ENCODE data around the gene PNMA6F.
"Not testable (repeated sequence)": the region's sequence is repeated elsewhere in the genome, so short reads cannot be mapped to it uniquely, and the experiment has no call there.

PNMA6F gene

DNA sequence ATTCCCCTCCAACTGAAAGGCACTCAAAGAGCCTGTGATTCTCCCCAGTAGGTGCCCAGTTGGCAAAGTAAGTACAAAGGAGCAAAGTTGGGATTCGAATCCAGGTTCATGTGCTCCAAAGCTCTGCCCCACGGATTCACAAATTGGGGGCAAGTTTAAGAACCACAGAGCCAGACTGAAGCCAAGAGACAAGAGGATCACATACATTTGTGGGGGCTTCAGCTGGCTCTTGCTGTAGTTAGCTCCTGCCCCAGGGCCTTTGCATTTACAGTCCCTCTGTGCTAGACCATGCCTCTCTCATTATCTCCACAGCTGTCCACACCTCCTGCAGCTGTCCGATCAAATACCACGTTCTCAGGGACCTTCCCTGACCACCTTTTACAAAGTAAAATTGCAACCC is 18.8 kb downstream of the PNMA6F start:
- TF ChIP-seq, protein P1, sequence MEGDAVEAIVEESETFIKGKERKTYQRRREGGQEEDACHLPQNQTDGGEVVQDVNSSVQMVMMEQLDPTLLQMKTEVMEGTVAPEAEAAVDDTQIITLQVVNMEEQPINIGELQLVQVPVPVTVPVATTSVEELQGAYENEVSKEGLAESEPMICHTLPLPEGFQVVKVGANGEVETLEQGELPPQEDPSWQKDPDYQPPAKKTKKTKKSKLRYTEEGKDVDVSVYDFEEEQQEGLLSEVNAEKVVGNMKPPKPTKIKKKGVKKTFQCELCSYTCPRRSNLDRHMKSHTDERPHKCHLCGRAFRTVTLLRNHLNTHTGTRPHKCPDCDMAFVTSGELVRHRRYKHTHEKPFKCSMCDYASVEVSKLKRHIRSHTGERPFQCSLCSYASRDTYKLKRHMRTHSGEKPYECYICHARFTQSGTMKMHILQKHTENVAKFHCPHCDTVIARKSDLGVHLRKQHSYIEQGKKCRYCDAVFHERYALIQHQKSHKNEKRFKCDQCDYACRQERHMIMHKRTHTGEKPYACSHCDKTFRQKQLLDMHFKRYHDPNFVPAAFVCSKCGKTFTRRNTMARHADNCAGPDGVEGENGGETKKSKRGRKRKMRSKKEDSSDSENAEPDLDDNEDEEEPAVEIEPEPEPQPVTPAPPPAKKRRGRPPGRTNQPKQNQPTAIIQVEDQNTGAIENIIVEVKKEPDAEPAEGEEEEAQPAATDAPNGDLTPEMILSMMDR (IDR thresholded peaks at IDR 0.05; ENCODE audit: low read depth, low read length): no peak
- Histone ChIP-seq H3K4me3 (ENCODE audit: low read depth, low read length) (no peak overlapping the region), H3K36me3 (no peaks in the 10 kb centered on the region), H3K27me3 (ENCODE audit: insufficient read depth, low read depth, severe bottlenecking) (peaks cover 93% of the 10 kb centered on the region), H3K9me3 (ENCODE audit: severe bottlenecking) (no peaks in the 10 kb centered on the region), H3K27ac (no peak overlapping the region)
- DNase-seq: no peak

DNA sequence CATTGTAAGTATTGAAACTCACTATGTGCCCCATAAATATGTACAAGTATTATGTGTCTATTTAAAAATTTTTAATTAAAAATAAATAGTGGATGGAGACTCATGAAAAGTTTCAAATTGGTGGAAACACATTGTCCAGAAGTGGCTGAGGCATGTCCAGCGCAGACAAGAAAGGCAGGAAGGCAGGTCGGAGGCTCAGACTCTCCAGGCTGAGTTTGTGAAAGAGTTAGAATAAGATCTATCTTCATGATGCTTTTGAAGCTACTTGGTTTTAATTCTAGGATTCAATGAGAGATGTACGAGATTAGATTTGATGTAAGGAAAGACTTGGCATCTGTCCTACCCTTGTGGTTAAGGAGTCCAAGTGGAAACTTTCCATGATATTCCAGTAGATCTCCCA is 19.8 kb downstream of the PNMA6F start:
- no peaks in the 10 kb centered on the region for H3K36me3 ChIP-seq
- TF ChIP-seq, protein P1 (IDR thresholded peaks at IDR 0.05; ENCODE audit: low read depth, low read length): no peak
- H3K27me3 ChIP-seq (ENCODE audit: insufficient read depth, low read depth, severe bottlenecking): peaks cover 91% of the 10 kb centered on the region
- H3K4me3 ChIP-seq (ENCODE audit: low read depth, low read length): no peak overlapping the region
- DNase-seq: no peak
- no peak overlapping the region for H3K27ac ChIP-seq
- no peaks in the 10 kb centered on the region for H3K9me3 ChIP-seq (ENCODE audit: severe bottlenecking)

DNA sequence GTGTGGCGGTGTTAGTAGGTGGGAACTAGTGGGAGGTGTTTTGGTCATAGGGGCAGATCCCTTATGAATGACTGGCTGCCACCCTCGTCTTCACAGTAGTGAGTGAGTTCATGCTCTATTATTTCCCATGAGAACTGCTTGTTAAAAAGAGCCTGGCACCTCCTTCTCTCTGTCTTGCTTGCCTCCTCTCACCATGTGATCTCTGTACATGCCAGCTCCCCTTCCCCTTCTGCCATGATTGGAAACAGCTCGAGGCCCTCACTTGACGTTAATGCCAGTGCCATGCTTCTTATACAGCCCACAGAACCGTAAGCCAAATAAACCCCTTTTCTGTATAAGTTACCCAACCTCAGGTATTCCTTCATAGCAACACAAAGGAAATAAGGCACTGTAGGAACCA is 21.7 kb downstream of the PNMA6F start:
- Histone ChIP-seq H3K27ac (no peak overlapping the region), H3K27me3 (ENCODE audit: insufficient read depth, low read depth, severe bottlenecking) (peaks cover 88% of the 10 kb centered on the region), H3K36me3 (no peaks in the 10 kb centered on the region), H3K4me3 (ENCODE audit: low read depth, low read length) (no peak overlapping the region), H3K9me3 (ENCODE audit: severe bottlenecking) (no peaks in the 10 kb centered on the region)
- DNase-seq: no peak
- TF ChIP-seq, protein P1 (IDR thresholded peaks at IDR 0.05; ENCODE audit: low read depth, low read length): no peak

DNA sequence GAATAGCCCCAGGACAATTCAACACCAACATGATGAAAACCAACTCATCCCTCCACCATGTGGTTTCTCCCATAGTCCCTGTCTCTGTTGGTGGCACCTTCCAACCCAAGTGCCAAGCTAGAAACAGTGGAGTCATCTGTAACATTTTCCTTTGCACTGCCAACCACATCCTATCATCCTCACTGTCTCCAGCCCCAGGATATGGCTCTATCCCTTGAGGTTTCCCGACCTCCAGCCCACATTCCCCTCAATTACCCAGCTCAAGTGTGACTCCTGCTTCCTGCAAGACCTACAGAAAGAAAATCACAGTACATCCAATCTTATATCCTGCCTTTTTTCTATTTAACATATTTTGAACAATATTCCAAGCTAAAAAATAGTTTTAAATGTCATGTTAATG is 24.2 kb downstream of the PNMA6F start:
- peaks cover 74% of the 10 kb centered on the region for H3K27me3 ChIP-seq (ENCODE audit: insufficient read depth, low read depth, severe bottlenecking)
- TF ChIP-seq, protein P1 (IDR thresholded peaks at IDR 0.05; ENCODE audit: low read depth, low read length): no peak
- DNase-seq: no peak

DNA sequence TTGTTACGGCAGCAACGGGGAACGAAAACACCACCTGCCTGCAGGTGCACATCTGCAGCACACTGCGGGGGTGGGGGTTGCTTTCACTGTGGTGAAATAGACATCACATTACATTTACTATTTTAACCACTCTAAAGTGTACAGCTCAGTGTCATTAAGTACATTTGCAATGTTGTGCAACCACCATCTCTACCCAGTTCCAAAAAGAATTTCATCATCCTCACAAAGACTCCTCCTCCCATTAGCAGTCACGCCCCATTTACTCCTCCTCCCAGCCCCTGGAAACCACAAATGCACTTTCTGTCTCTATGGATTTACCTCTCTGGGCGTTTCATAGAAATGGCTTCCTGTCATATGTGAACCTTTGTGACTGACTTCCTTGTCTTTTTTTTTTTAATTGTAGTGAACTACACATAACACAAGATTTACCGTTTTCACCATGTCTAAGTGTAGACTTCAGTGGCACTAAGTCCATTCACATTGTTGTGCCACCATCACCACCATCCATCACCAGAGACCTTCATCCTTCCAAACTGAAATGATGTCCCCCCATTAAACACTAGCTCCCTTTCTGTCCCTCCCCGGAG is 28.0 kb downstream of the PNMA6F start:
- H3K4me3 ChIP-seq (ENCODE audit: low read depth, low read length); H3K36me3 ChIP-seq; H3K27ac ChIP-seq; H3K9me3 ChIP-seq (ENCODE audit: severe bottlenecking); DNase-seq: not testable (repeated sequence)
- H3K27me3 ChIP-seq (ENCODE audit: insufficient read depth, low read depth, severe bottlenecking): peaks cover 43% of the 10 kb centered on the region

More for the DNA sequence above, 24.2 kb downstream of the PNMA6F start:
- H3K9me3 ChIP-seq (ENCODE audit: severe bottlenecking): peaks cover 2% of the 10 kb centered on the region
- no peak overlapping the region for H3K27ac ChIP-seq
- H3K4me3 ChIP-seq (ENCODE audit: low read depth, low read length): no peak overlapping the region
- no peaks in the 10 kb centered on the region for H3K36me3 ChIP-seq

DNA sequence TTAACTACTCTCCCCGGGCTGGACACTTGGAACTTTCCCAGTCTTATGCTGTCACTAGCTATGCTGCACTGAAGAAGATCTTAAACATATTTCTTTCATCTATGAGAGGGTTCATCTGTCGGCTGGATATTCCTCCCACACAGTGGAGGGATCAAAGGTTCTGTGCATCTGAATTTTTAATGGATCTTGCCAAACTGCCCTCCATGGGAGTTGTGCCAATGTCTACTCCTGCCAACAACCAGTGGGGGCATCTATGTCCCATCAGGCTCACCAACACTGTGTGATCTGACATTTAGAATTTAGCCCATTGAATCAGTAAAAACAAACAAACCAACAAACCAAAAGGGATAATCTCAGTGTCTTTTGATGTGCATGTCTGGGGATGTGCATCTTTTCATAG is 32.8 kb downstream of the PNMA6F start:
- not testable (repeated sequence) for DNase-seq; H3K27me3 ChIP-seq (ENCODE audit: insufficient read depth, low read depth, severe bottlenecking); H3K27ac ChIP-seq; H3K36me3 ChIP-seq; H3K9me3 ChIP-seq (ENCODE audit: severe bottlenecking); H3K4me3 ChIP-seq (ENCODE audit: low read depth, low read length)

DNA sequence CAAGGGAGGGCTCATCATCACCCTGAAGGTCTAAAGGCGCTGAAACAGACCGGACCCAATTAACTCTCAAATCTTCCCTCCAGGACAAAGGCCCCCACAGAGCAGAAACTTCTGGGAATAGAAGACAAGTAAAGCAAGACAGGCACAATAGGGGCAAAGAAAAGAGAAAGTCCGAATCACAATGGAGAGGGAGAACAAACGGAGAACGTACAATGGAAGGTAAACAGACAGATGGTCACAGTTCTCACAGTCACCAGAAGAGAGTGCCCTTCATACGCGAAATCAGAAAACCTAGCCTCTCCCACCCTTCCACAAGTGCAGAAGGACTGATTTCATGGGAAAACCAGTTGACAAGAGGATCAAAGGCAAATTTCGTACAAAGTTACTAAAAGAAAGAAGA is 35.9 kb downstream of the PNMA6F start:
- H3K36me3 ChIP-seq; H3K27me3 ChIP-seq (ENCODE audit: insufficient read depth, low read depth, severe bottlenecking); H3K27ac ChIP-seq; H3K4me3 ChIP-seq (ENCODE audit: low read depth, low read length); H3K9me3 ChIP-seq (ENCODE audit: severe bottlenecking); DNase-seq: not testable (repeated sequence)

DNA sequence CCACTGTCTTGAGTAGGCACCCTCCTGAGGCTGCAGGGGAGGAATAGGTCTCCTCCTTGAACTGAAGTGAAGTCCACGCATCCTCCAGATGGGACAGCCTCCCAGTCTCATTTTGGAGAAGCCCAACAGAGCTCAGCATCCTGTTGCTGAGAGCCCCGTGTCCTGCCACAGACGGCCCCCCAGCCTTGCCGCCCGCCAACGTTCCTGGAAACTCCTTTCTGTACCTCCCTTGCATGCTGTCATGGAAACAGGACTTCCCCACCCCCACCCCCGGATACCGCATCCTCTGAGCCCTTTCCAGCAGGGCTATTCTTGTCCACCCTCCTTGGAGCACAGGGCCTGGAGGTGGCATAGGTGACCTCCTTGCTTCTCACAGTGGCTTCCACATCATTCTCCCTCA is 37.6 kb downstream of the PNMA6F start:
- H3K27ac ChIP-seq; H3K27me3 ChIP-seq (ENCODE audit: insufficient read depth, low read depth, severe bottlenecking); H3K36me3 ChIP-seq; H3K4me3 ChIP-seq (ENCODE audit: low read depth, low read length); H3K9me3 ChIP-seq (ENCODE audit: severe bottlenecking); DNase-seq: not testable (repeated sequence)

DNA sequence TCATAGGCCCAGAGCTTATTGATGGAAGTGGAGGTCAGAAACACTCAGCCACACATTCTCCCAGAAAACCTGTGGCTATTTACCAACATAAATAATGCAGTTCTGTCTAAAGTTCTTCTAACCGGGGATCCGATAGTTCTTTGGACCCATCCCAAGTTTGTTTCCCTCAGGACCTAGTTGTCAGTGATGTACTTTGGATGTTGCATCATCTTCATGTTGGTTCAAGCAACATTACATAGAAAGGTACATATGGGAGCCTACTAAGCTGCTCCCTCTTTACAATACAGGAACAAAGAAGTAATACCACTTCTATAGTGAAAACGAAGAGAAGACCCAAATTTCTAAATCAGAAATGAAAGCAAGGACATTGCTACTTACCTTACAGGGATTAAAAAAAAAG is 39.8 kb downstream of the PNMA6F start:
- H3K4me3 ChIP-seq (ENCODE audit: low read depth, low read length); H3K36me3 ChIP-seq; H3K27ac ChIP-seq; DNase-seq; H3K9me3 ChIP-seq (ENCODE audit: severe bottlenecking); H3K27me3 ChIP-seq (ENCODE audit: insufficient read depth, low read depth, severe bottlenecking): not testable (repeated sequence)

DNA sequence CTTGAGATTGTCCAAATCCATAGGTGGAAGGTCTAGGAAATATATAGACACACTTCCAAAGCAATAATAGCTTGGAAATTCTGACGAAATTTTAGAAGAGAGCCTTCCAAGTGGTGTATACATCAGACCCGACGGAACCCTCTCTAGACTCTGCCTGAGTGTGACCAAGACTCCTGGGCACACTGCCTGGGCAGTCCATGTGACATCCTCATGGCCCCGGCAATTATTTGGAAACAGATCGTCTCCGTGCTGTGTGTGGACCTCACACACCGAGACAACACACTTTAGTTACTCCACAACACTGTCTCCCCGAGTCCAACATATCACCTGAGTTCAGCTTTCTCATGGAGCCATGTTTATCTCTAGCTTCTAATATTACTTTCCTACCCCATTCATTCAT is 42.3 kb downstream of the PNMA6F start:
- H3K27me3 ChIP-seq (ENCODE audit: insufficient read depth, low read depth, severe bottlenecking); H3K4me3 ChIP-seq (ENCODE audit: low read depth, low read length); DNase-seq; H3K36me3 ChIP-seq; H3K9me3 ChIP-seq (ENCODE audit: severe bottlenecking); H3K27ac ChIP-seq: not testable (repeated sequence)

DNA sequence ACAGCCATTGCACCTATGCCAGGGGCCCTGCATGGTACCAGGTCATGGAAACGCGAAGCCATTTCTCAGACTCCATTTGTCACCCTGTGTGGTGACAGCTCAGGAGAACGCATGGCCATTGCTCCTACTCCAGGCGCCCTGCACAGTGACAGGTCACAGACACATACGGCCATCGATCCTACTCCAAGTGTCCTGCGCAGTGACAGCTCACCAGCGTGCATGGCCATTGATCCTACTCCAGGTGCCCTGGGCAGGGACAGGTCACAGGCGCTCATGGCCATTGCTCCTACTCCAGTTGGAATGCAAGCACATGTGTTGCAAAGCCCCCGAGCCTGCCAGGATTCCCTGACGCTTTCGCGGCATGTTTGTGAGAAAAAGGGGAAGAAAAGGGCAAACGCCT is 45.5 kb downstream of the PNMA6F start:
- H3K36me3 ChIP-seq; H3K27me3 ChIP-seq (ENCODE audit: insufficient read depth, low read depth, severe bottlenecking); H3K27ac ChIP-seq; H3K4me3 ChIP-seq (ENCODE audit: low read depth, low read length); H3K9me3 ChIP-seq (ENCODE audit: severe bottlenecking); DNase-seq: not testable (repeated sequence)
